CD14-positive monocyte (primary cell): Measurements from ENCODE around the gene TPD52L1. TPM values are rescaled to one million over a fixed set of nuclear protein-coding genes. Genes with fewer than 3 reads are reported as not detected.

Source experiments
- DNase-seq, 3 donors: peaks; one replicate each; pipeline ENCODE4 v3.0.0-alpha.2; 2011 to 2022
- H2AFZ ChIP-seq: 2 replicates; pipeline ENCODE4 v1.6.0; 2012; ENCODE audit warnings: mild to moderate bottlenecking, low read depth, low read length, inconsistent platforms; ENCODE audit not compliant: insufficient read depth, poor library complexity, severe bottlenecking
- H3K27ac ChIP-seq, 2 donors: 1 replicate in 1 of 2; 2 replicates in 1 of 2; pipeline ENCODE4 v1.5.1; 2012 to 2013; ENCODE audit warnings: low read length in 2 of 2, control low read depth in 1 of 2, inconsistent platforms in 1 of 2, low read depth in 1 of 2, mild to moderate bottlenecking in 1 of 2
- H3K27me3 ChIP-seq, 2 donors: one replicate each; pipeline versions ENCODE4 v1.6.0 to v1.6.1; 2011 to 2013; ENCODE audit warnings: low read length in 2 of 2; ENCODE audit not compliant: control insufficient read depth in 2 of 2, insufficient read depth in 2 of 2
- H3K36me3 ChIP-seq, 2 donors: replicated peaks in 1 of 2; 1 replicate in 1 of 2; 2 replicates in 1 of 2; pipeline versions ENCODE4 v1.5.1 to v1.6.1; 2012 to 2013; ENCODE audit warnings: low read length in 2 of 2, control low read depth in 1 of 2, inconsistent platforms in 1 of 2, mild to moderate bottlenecking in 1 of 2; ENCODE audit not compliant: insufficient read depth in 2 of 2, control insufficient read depth in 1 of 2
- H3K4me1 ChIP-seq, 2 donors: 1 replicate in 1 of 2; 2 replicates in 1 of 2; pipeline versions ENCODE4 v1.5.1 to v1.6.1; 2012 to 2013; ENCODE audit warnings: low read length in 2 of 2, control low read depth in 1 of 2, inconsistent platforms in 1 of 2, mild to moderate bottlenecking in 1 of 2, moderate library complexity in 1 of 2; ENCODE audit not compliant: insufficient read depth in 2 of 2, control insufficient read depth in 1 of 2
- H3K4me2 ChIP-seq: replicated peaks from 2 replicates; pipeline ENCODE3; 2012; ENCODE audit warnings: low read length, moderate library complexity, mild to moderate bottlenecking; ENCODE audit not compliant: poor library complexity, severe bottlenecking; ENCODE audit errors: extremely low read depth
- H3K4me3 ChIP-seq, 3 experiments: fragments of 200-600 bp in 1 of 3; sonication (generic) in 1 of 3; replicated peaks in 1 of 3; 1 replicate in 2 of 3; 2 replicates in 1 of 3; pipeline ENCODE4 v1.5.1; 2011 to 2013; ENCODE audit warnings: low read length in 3 of 3, mild to moderate bottlenecking in 3 of 3, control low read depth in 2 of 3, low read depth in 2 of 3, inconsistent platforms in 1 of 3, moderate library complexity in 1 of 3
- H3K79me2 ChIP-seq: 2 replicates; pipeline ENCODE4 v1.6.0; 2012; ENCODE audit warnings: mild to moderate bottlenecking, control low read depth, inconsistent platforms, low read length, moderate library complexity; ENCODE audit not compliant: insufficient read depth
- H3K9ac ChIP-seq: 2 replicates; pipeline ENCODE4 v1.6.0; 2017; ENCODE audit warnings: low read length, mild to moderate bottlenecking; ENCODE audit not compliant: insufficient read depth, poor library complexity, severe bottlenecking
- H3K9me3 ChIP-seq, 2 donors: replicated peaks in 1 of 2; 1 replicate in 1 of 2; 2 replicates in 1 of 2; pipeline versions ENCODE4 v1.5.1 to v1.6.1; 2012 to 2013; ENCODE audit warnings: low read length in 2 of 2, control low read depth in 1 of 2; ENCODE audit not compliant: control insufficient read depth in 1 of 2, insufficient read depth in 1 of 2
- H4K20me1 ChIP-seq: 2 replicates; pipeline ENCODE4 v1.6.0; 2012; ENCODE audit warnings: mild to moderate bottlenecking, low read length, control low read depth, moderate library complexity; ENCODE audit not compliant: insufficient read depth
- H3K27ac Mint-ChIP-seq, 7 donors: one replicate each; pipeline ENCODE4 v1.8.0; 2020; ENCODE audit warnings: mild to moderate bottlenecking in 7 of 7, mixed read lengths in 7 of 7, moderate library complexity in 6 of 7, inconsistent platforms in 2 of 7
- H3K27me3 Mint-ChIP-seq, 3 donors: one replicate each; pipeline ENCODE4 v1.8.0; 2021 to 2022; ENCODE audit warnings: low read depth in 3 of 3, mild to moderate bottlenecking in 3 of 3, mixed read lengths in 3 of 3, moderate library complexity in 3 of 3, inconsistent platforms in 1 of 3
- H3K36me3 Mint-ChIP-seq, 2 donors: one replicate each; pipeline ENCODE4 v1.8.0; 2020; ENCODE audit warnings: mixed read lengths in 2 of 2, inconsistent platforms in 1 of 2, mild to moderate bottlenecking in 1 of 2
- H3K4me1 Mint-ChIP-seq: one replicate; pipeline ENCODE4 v1.8.0; 2020; ENCODE audit warnings: mild to moderate bottlenecking, mixed read lengths
- H3K4me3 Mint-ChIP-seq, 2 donors: one replicate each; pipeline ENCODE4 v1.8.0; 2020; ENCODE audit warnings: mild to moderate bottlenecking in 2 of 2, mixed read lengths in 2 of 2, moderate library complexity in 1 of 2
- H3K9me3 Mint-ChIP-seq, 7 donors: one replicate each; pipeline ENCODE4 v1.8.0; 2020 to 2022; ENCODE audit warnings: mixed read lengths in 7 of 7, mild to moderate bottlenecking in 6 of 7, moderate library complexity in 6 of 7, inconsistent platforms in 2 of 7
- WGBS: methylation state at CpG from one replicate; pipeline ENCODE4 v1.1.5; 2013; ENCODE audit warnings: missing lambda C conversion rate; ENCODE audit not compliant: insufficient coverage; 5-methylcytosine and 5-hydroxymethylcytosine counted together
- intact Hi-C, 2 donors: fragments of 100-400 bp; cut with micrococcal nuclease; formaldehyde crosslinking; loops; one replicate each; pipeline versions ENCODE4 v1.15.0 to v1.15.1; 2023
- polyA plus RNA-seq, 3 donors: library from polyadenylated mRNA; depleted of rRNA in 1 of 3; unstranded in 2 of 3; stranded (reverse) in 1 of 3; fragments of 300-500 nt in 2 of 3; fragments of >200 nt in 1 of 3; fragmentation: Illumina TruSeq in 2 of 3; gene quantifications; 1 replicate in 2 of 3; 2 replicates in 1 of 3; pipeline ENCODE4 v1.2.3, GENCODE V29; 2012 to 2021
- TF ChIP-seq, protein P1 (sequence below): fragments of 200-600 bp; IDR thresholded peaks from one replicate; pipeline ENCODE4 v1.8.0; 2022; ENCODE audit warnings: antibody characterized with exemption, mild to moderate bottlenecking

The TPD52L1 gene
- polyA plus RNA-seq, 3 donors: not detected

GRCh38 chr6:125110056-125110455, 43.5 kb upstream of the TPD52L1 start:
- WGBS: no CpG with 5 or more reads among the region's 1 CpG
- no peaks in the 10 kb centered on the region for H3K27me3 Mint-ChIP-seq

DNA sequence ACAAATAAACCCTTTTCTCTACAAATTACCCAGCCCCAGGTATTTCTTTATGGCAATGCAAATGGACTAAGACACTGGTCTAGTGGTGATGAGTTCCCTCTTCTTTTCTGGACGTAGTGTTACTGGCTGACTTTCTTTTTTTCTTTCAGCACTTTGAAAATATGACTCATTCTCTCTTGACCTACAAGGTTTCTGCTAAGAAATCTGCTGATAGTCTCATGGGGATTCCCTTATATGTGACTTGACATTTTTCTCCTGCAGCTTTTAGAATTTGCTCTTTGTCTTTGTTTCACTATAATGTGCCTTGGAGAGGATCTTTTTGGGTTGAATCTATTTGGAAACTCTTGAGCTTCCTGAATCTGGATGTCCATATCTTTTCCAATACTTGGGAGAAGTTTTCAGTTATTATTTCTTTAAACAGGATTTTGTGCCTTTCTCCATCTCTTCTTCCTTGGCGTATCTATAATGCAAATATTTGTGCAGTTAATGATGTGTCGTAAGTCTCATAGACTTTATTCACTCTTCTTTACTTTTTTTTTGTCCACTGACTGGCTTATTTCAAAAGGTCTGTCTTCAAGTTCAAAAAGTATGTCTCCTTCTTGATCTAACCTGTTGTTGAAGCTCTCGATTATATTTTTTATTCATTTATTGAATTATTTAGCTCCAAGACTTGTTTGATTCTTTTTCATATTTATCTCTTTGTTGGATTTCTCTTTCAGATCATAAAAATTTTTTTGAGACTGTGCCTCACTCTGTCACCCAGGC, 42.2 kb upstream of the TPD52L1 start:
- no peak overlapping the region for H3K27ac ChIP-seq
- no peaks in the 10 kb centered on the region for H3K4me1 ChIP-seq
- H3K79me2 ChIP-seq: no peaks in the 10 kb centered on the region
- H3K9me3 ChIP-seq: peaks cover 13 to 30% of the 10 kb centered on the region in 2 donors
- Mint-ChIP-seq H3K9me3 (peaks cover 22 to 40% (median 30%) of the 10 kb centered on the region in 7 donors), H3K27ac (no peak overlapping the region), H3K27me3 (peaks cover 0 to 1% (median 0%) of the 10 kb centered on the region in 3 donors), H3K4me1 (no peaks in the 10 kb centered on the region), H3K4me3 (no peak overlapping the region), H3K36me3 (no peaks in the 10 kb centered on the region)
- H2AFZ ChIP-seq: no peak overlapping the region
- TF ChIP-seq, protein P1, sequence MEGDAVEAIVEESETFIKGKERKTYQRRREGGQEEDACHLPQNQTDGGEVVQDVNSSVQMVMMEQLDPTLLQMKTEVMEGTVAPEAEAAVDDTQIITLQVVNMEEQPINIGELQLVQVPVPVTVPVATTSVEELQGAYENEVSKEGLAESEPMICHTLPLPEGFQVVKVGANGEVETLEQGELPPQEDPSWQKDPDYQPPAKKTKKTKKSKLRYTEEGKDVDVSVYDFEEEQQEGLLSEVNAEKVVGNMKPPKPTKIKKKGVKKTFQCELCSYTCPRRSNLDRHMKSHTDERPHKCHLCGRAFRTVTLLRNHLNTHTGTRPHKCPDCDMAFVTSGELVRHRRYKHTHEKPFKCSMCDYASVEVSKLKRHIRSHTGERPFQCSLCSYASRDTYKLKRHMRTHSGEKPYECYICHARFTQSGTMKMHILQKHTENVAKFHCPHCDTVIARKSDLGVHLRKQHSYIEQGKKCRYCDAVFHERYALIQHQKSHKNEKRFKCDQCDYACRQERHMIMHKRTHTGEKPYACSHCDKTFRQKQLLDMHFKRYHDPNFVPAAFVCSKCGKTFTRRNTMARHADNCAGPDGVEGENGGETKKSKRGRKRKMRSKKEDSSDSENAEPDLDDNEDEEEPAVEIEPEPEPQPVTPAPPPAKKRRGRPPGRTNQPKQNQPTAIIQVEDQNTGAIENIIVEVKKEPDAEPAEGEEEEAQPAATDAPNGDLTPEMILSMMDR: no peak
- no CpG with 5 or more reads among the region's 4 CpGs for WGBS
- no peaks in the 10 kb centered on the region for H3K27me3 ChIP-seq
- DNase-seq: no peak
- H3K9ac ChIP-seq: no peak overlapping the region
- H3K4me2 ChIP-seq: no peak overlapping the region
- no peaks in the 10 kb centered on the region for H3K36me3 ChIP-seq
- intact Hi-C loops: loop anchor here in 1 of 2 donors (5.0 kb wide), 1 partner anchor 239 kb away; no protein-coding TSS in a partner anchor
- no peak overlapping the region for H3K4me3 ChIP-seq
- H4K20me1 ChIP-seq: no peaks in the 10 kb centered on the region

More at GRCh38 chr6:125110056-125110455, 43.5 kb upstream of the TPD52L1 start:
- intact Hi-C loops: loop anchor here in 1 of 2 donors (5.0 kb wide), 1 partner anchor 238 kb away; no protein-coding TSS in a partner anchor
- Mint-ChIP-seq H3K4me1 (no peaks in the 10 kb centered on the region), H3K4me3 (no peak overlapping the region), H3K27ac (no peak overlapping the region), H3K9me3 (peaks cover 22 to 40% (median 30%) of the 10 kb centered on the region in 7 donors), H3K36me3 (no peaks in the 10 kb centered on the region)
- Histone ChIP-seq H3K4me1 (no peaks in the 10 kb centered on the region), H4K20me1 (no peaks in the 10 kb centered on the region), H3K9me3 (peaks cover 13 to 30% of the 10 kb centered on the region in 2 donors), H3K4me3 (no peak overlapping the region), H3K27ac (no peak overlapping the region), H3K9ac (no peak overlapping the region), H3K4me2 (no peak overlapping the region), H3K36me3 (no peaks in the 10 kb centered on the region), H3K27me3 (no peaks in the 10 kb centered on the region), H3K79me2 (no peaks in the 10 kb centered on the region), H2AFZ (no peak overlapping the region)
- no peak for DNase-seq
- TF ChIP-seq, protein P1: no peak
